H1 (cell line): ENCODE measurements around the gene UBE2E1. TPM values are rescaled to one million over a fixed set of nuclear protein-coding genes. Genes with fewer than 3 reads are reported as not detected.

Source experiments
- CTCF ChIA-PET: fragments of 300-600 bp; sonication (Branson Sonifier 250); formaldehyde crosslinking; loops from one replicate; lab custom pipeline; 2021; ENCODE audit not compliant: partially characterized antibody; lab: Charles Lee
- POLR2A ChIA-PET: fragments of 300-600 bp; sonication (Branson Sonifier 250); formaldehyde crosslinking; loops from one replicate; lab custom pipeline; 2021; ENCODE audit warnings: inconsistent platforms; ENCODE audit not compliant: partially characterized antibody; lab: Charles Lee
- DNase-seq, 2 experiments: peaks; one replicate each; pipeline versions ENCODE4 v3.0.0 to v3.0.0-alpha.2; 2010 to 2022; ENCODE audit warnings: low spot score in 2 of 2, low read depth in 1 of 2, mixed read lengths in 1 of 2
- FAIRE-seq: peaks from 2 replicates; lab custom pipeline; 2011; peaks lifted over from hg19 to GRCh38; lab: Jason Lieb, UNC
- H2AFZ ChIP-seq: 2 replicates; pipeline ENCODE4 v1.8.1; 2012; ENCODE audit warnings: low read length, inconsistent platforms
- H2AK5ac ChIP-seq: 2 replicates; pipeline ENCODE4 v1.6.1; 2013; ENCODE audit warnings: low read depth, low read length
- H2BK120ac ChIP-seq: replicated peaks from 2 replicates; pipeline ENCODE3; 2013; ENCODE audit warnings: low read depth, low read length, inconsistent platforms
- H2BK12ac ChIP-seq: 2 replicates; pipeline ENCODE4 v1.6.1; 2013; ENCODE audit warnings: low read depth, low read length
- H2BK15ac ChIP-seq: 2 replicates; pipeline ENCODE4 v1.6.1; 2013; ENCODE audit warnings: low read length
- H2BK20ac ChIP-seq: 2 replicates; pipeline ENCODE4 v1.6.1; 2013; ENCODE audit warnings: low read length
- H2BK5ac ChIP-seq: 2 replicates; pipeline ENCODE4 v1.6.1; 2013; ENCODE audit warnings: low read depth, low read length
- H3K14ac ChIP-seq: 2 replicates; pipeline ENCODE4 v1.6.1; 2013; ENCODE audit warnings: inconsistent platforms; ENCODE audit not compliant: insufficient read length
- H3K18ac ChIP-seq: 2 replicates; pipeline ENCODE4 v1.6.1; 2013; ENCODE audit warnings: low read length; ENCODE audit errors: extremely low read depth
- H3K23ac ChIP-seq: 2 replicates; pipeline ENCODE4 v1.6.1; 2013; ENCODE audit warnings: inconsistent platforms; ENCODE audit not compliant: insufficient read length
- H3K23me2 ChIP-seq: 2 replicates; pipeline ENCODE4 v1.6.1; 2013; ENCODE audit warnings: low read depth, low read length
- H3K27ac ChIP-seq: 2 replicates; pipeline ENCODE4 v1.6.1; 2011; ENCODE audit warnings: low read depth, low read length, inconsistent platforms
- H3K27me3 ChIP-seq, 4 experiments: replicated peaks in 1 of 4; 1 replicate in 1 of 4; 2 replicates in 3 of 4; pipeline versions ENCODE4 v1.6.1 to v1.8.1; 2011 to 2013; ENCODE audit warnings: low read length in 3 of 4, mild to moderate bottlenecking in 3 of 4, inconsistent platforms in 2 of 4, mixed read lengths in 2 of 4, moderate library complexity in 1 of 4; ENCODE audit not compliant: control insufficient read depth in 3 of 4, insufficient read depth in 3 of 4; ENCODE audit errors: extremely low read depth in 1 of 4
- H3K36me3 ChIP-seq, 4 experiments: 2 replicates each; pipeline versions ENCODE4 v1.6.1 to v1.8.1; 2011 to 2013; ENCODE audit warnings: mild to moderate bottlenecking in 4 of 4, low read length in 3 of 4, moderate library complexity in 2 of 4, control low read depth in 1 of 4, inconsistent platforms in 1 of 4; ENCODE audit not compliant: insufficient read depth in 4 of 4, control insufficient read depth in 2 of 4
- H3K4ac ChIP-seq: replicated peaks from 2 replicates; pipeline ENCODE3; 2013; ENCODE audit warnings: low read length, low read depth, mixed read lengths, inconsistent platforms; ENCODE audit not compliant: insufficient read length
- H3K4me1 ChIP-seq, 4 experiments: replicated peaks in 1 of 4; 1 replicate in 1 of 4; 2 replicates in 3 of 4; pipeline versions ENCODE4 v1.6.1 to v1.8.1; 2011 to 2013; ENCODE audit warnings: low read length in 3 of 4, inconsistent platforms in 2 of 4, mixed read lengths in 1 of 4; ENCODE audit not compliant: insufficient read depth in 4 of 4, control insufficient read depth in 3 of 4
- H3K4me2 ChIP-seq, 2 experiments: 2 replicates each; pipeline versions ENCODE4 v1.6.1 to v1.8.1; 2011 to 2013; ENCODE audit warnings: low read depth in 2 of 2, low read length in 2 of 2, control low read depth in 1 of 2, inconsistent platforms in 1 of 2, mild to moderate bottlenecking in 1 of 2; ENCODE audit not compliant: insufficient read depth in 1 of 2
- H3K4me3 ChIP-seq, 4 experiments: fragments of 200-600, 300-600 bp in 1 of 4; sonication (generic), shearing (Covaris generic), sonication (Bioruptor Twin) in 1 of 4; 2 replicates each; pipeline versions ENCODE4 v1.5.1 to v1.8.1; 2011 to 2016; ENCODE audit warnings: low read length in 4 of 4, low read depth in 3 of 4, control low read depth in 2 of 4, inconsistent platforms in 2 of 4, mild to moderate bottlenecking in 2 of 4, mixed read lengths in 1 of 4, moderate library complexity in 1 of 4; ENCODE audit not compliant: insufficient read depth in 2 of 4; ENCODE audit errors: extremely low read depth in 1 of 4
- H3K56ac ChIP-seq: replicated peaks from 2 replicates; pipeline ENCODE3; 2013; ENCODE audit warnings: low read depth, mild to moderate bottlenecking, mixed read lengths, low read length, inconsistent platforms; ENCODE audit not compliant: insufficient read length
- H3K79me1 ChIP-seq: 2 replicates; pipeline ENCODE4 v1.6.1; 2013; ENCODE audit warnings: low read depth, low read length, control low read depth
- H3K79me2 ChIP-seq, 2 experiments: 2 replicates each; pipeline versions ENCODE4 v1.6.1 to v1.8.1; 2012 to 2013; ENCODE audit warnings: low read length in 2 of 2, mild to moderate bottlenecking in 2 of 2, inconsistent platforms in 1 of 2; ENCODE audit not compliant: insufficient read depth in 2 of 2, control insufficient read depth in 1 of 2
- H3K9ac ChIP-seq, 4 experiments: replicated peaks in 1 of 4; 1 replicate in 1 of 4; 2 replicates in 3 of 4; pipeline versions ENCODE4 v1.6.1 to v1.8.1; 2011 to 2013; ENCODE audit warnings: low read depth in 3 of 4, low read length in 3 of 4, control low read depth in 2 of 4, mild to moderate bottlenecking in 2 of 4, moderate library complexity in 2 of 4, inconsistent platforms in 1 of 4; ENCODE audit errors: extremely low read depth in 1 of 4
- H3K9me3 ChIP-seq, 2 experiments: 2 replicates each; pipeline versions ENCODE4 v1.6.1 to v1.8.1; 2012 to 2013; ENCODE audit warnings: mild to moderate bottlenecking in 2 of 2, moderate library complexity in 2 of 2, control low read depth in 1 of 2, inconsistent platforms in 1 of 2, low read depth in 1 of 2, low read length in 1 of 2, mixed read lengths in 1 of 2; ENCODE audit not compliant: insufficient read depth in 2 of 2
- H4K20me1 ChIP-seq, 2 experiments: replicated peaks in 1 of 2; 2 replicates each; pipeline versions ENCODE3 to v1.8.1; 2011 to 2013; ENCODE audit warnings: inconsistent platforms in 2 of 2, low read length in 2 of 2, mild to moderate bottlenecking in 1 of 2; ENCODE audit not compliant: insufficient read depth in 2 of 2, control insufficient read depth in 1 of 2
- H4K5ac ChIP-seq: 2 replicates; pipeline ENCODE4 v1.6.1; 2013; ENCODE audit warnings: low read length, low read depth, mixed read lengths, inconsistent platforms; ENCODE audit not compliant: insufficient read length
- H4K8ac ChIP-seq: 2 replicates; pipeline ENCODE4 v1.8.0; 2013; ENCODE audit warnings: mild to moderate bottlenecking, moderate library complexity, low read length, inconsistent platforms; ENCODE audit not compliant: insufficient read depth; ENCODE audit errors: extremely low read depth
- H4K91ac ChIP-seq: replicated peaks from 2 replicates; pipeline ENCODE3; 2013; ENCODE audit warnings: low read length, mixed read lengths, inconsistent platforms; ENCODE audit not compliant: insufficient read length
- GTF2F1 ChIP-seq: IDR thresholded peaks from 2 replicates; pipeline ENCODE4 v1.6.1; 2012; ENCODE audit warnings: low read depth, low read length, improper control_type of control experiment, borderline replicate concordance
- KDM1A ChIP-seq: fragments of 200-600, 300-600 bp; sonication (generic); IDR thresholded peaks from 2 replicates; pipeline ENCODE4 v1.7.1; 2016; ENCODE audit warnings: mild to moderate bottlenecking, low read length, borderline replicate concordance
- KDM5A ChIP-seq: fragments of 200-600 bp; IDR thresholded peaks from 2 replicates; pipeline ENCODE4 v1.7.1; 2012; ENCODE audit warnings: mild to moderate bottlenecking, low read length, inconsistent platforms, mixed read lengths
- MAX ChIP-seq: IDR thresholded peaks from 2 replicates; pipeline ENCODE4 v1.6.1; 2012; ENCODE audit warnings: inconsistent platforms
- SIX5 ChIP-seq: IDR thresholded peaks from 2 replicates; pipeline ENCODE4 v1.6.1; 2011; ENCODE audit warnings: mild to moderate bottlenecking, low read depth, low read length
- TAF1 ChIP-seq: IDR thresholded peaks from 2 replicates; pipeline ENCODE4 v1.6.1; 2011; ENCODE audit warnings: mild to moderate bottlenecking, low read depth, low read length
- TAF7 ChIP-seq: optimal IDR thresholded peaks from 2 replicates; pipeline ENCODE3; 2011; ENCODE audit warnings: low read depth, mild to moderate bottlenecking, inconsistent platforms, low read length, moderate library complexity, borderline replicate concordance
- USF2 ChIP-seq: IDR thresholded peaks from 2 replicates; pipeline ENCODE4 v1.6.1; 2011; ENCODE audit warnings: low read length, improper control_type of control experiment
- ZNF274 ChIP-seq: IDR thresholded peaks from 2 replicates; pipeline ENCODE4 v1.7.0; 2012; ENCODE audit warnings: low read length, borderline replicate concordance; ENCODE audit errors: extremely low read depth
- WGBS, 2 experiments: shearing (Covaris generic) in 1 of 2; methylation state at CpG; one replicate each; pipeline versions ENCODE4 v1.1.6 to v1.1.7; 2013 to 2015; ENCODE audit warnings: low lambda C conversion rate in 2 of 2, mixed read lengths in 2 of 2, inconsistent platforms in 1 of 2, low coverage in 1 of 2, missing lambda C conversion rate in 1 of 2; ENCODE audit not compliant: insufficient replicate concordance in 2 of 2, insufficient coverage in 1 of 2, insufficient read length in 1 of 2; ENCODE audit errors: extremely low coverage in 1 of 2, missing lambda C conversion rate in 1 of 2; 5-methylcytosine and 5-hydroxymethylcytosine counted together
- polyA plus RNA-seq, 7 experiments: library from polyadenylated mRNA; depleted of rRNA in 3 of 7; stranded (reverse) in 5 of 7; unstranded in 2 of 7; fragments of >200 nt in 5 of 7; fragments of 200-250 nt in 2 of 7; gene quantifications; 1 replicate in 5 of 7; 2 replicates in 1 of 7; 4 replicates in 1 of 7; pipeline versions ENCODE4 v1.2.1 to v1.2.3, GENCODE V29; 2011 to 2013; ENCODE audit warnings: missing spikeins in 2 of 7, mixed read lengths in 2 of 7
- total RNA-seq: library from RNA; stranded (reverse); fragmentation: NEBNext Ultra II Directional; extraction: Animal tissue kit (Norgen Biotek cat#: 25700); gene quantifications from 2 replicates; pipeline ENCODE4 v1.2.1, GENCODE V29; 2021

Gene UBE2E1
- total and polyA plus RNA-seq, 2 of the 8 experiments (the other 6 are each of a cell fraction or from before 2014, with no cell fraction given): 109 to 141 TPM

GRCh38 chr3:23821858-23822257 lies 16.1 kb downstream of the UBE2E1 start:
- H3K79me2 ChIP-seq: peaks cover 11 to 96% of the 10 kb centered on the region in 2 experiments
- peaks cover 10 to 25% of the 10 kb centered on the region in 2 experiments for H4K20me1 ChIP-seq
- TF ChIP-seq KDM1A: no peak
- no peak for TF ChIP-seq TAF1
- TF ChIP-seq TAF7: no peak
- no peak for TF ChIP-seq MAX
- no peak for TF ChIP-seq GTF2F1
- TF ChIP-seq ZNF274: no peak
- no peak for TF ChIP-seq USF2
- no peak for TF ChIP-seq KDM5A
- TF ChIP-seq SIX5: no peak

More at GRCh38 chr3:23821858-23822257, 16.1 kb downstream of the UBE2E1 start:
- peaks cover 0 to 19% (median 12%) of the 10 kb centered on the region in 4 experiments; a peak in 5 of 7 replicates for H3K4me1 ChIP-seq
- peaks cover 0 to 1% (median 0%) of the 10 kb centered on the region in 4 experiments; a peak in 1 of 7 replicates for H3K27me3 ChIP-seq
- peaks cover 0 to 20% (median 0%) of the 10 kb centered on the region in 4 experiments; a peak in 2 of 8 replicates for H3K36me3 ChIP-seq
- CTCF ChIA-PET: no interaction called here
- no peak overlapping the region for H2AFZ ChIP-seq
- WGBS, 2 experiments: 85% methylated on average over 1 of the region's 1 CpG; no CpG with 5 or more reads in 1 of the 2 experiments
- no peak overlapping the region for H2BK120ac ChIP-seq
- no peaks in the 10 kb centered on the region for H3K9me3 ChIP-seq
- H4K91ac ChIP-seq: no peak overlapping the region
- H2AK5ac ChIP-seq: no peak overlapping the region
- H4K5ac ChIP-seq: no peak overlapping the region
- H2BK20ac ChIP-seq: no peak overlapping the region
- DNase-seq (no peak), FAIRE-seq (no peak)
- H2BK12ac ChIP-seq: no peak overlapping the region
- no peaks in the 10 kb centered on the region; the same call in 1 of the 2 replicates for H3K23me2 ChIP-seq
- H3K4me3 ChIP-seq: no peak overlapping the region
- no peak overlapping the region for H3K14ac ChIP-seq
- no peak overlapping the region for H3K27ac ChIP-seq
- H3K18ac ChIP-seq: no peak overlapping the region
- POLR2A ChIA-PET: interaction anchor here (2.9 kb wide), 1 partner anchor 11 kb away, joined by 13 read pairs; no protein-coding TSS in a partner anchor
- no peak overlapping the region for H3K9ac ChIP-seq
- no peak overlapping the region for H3K56ac ChIP-seq
- H4K8ac ChIP-seq: no peak overlapping the region
- H3K23ac ChIP-seq: no peak overlapping the region
- no peak overlapping the region for H3K4me2 ChIP-seq
- no peak overlapping the region for H2BK5ac ChIP-seq
- H3K4ac ChIP-seq: no peak overlapping the region
- peaks cover 9% of the 10 kb centered on the region; the same call in 1 of the 2 replicates for H3K79me1 ChIP-seq
- no peak overlapping the region for H2BK15ac ChIP-seq
